A172 (cell line): ENCODE measurements around the gene DOCK3. TPM values are rescaled to one million over a fixed set of nuclear protein-coding genes. Genes with fewer than 3 reads are reported as not detected.
"Not testable (repeated sequence)": the region's sequence is repeated elsewhere in the genome, so short reads cannot be mapped to it uniquely, and the experiment has no call there.

Experiments used
- DNase-seq: peaks from one replicate; pipeline ENCODE4 v3.0.0-alpha.2; 2015; ENCODE audit warnings: low spot score
- total RNA-seq: library from RNA; depleted of rRNA; stranded (reverse); fragments of >200 nt; shearing (Covaris generic); gene quantifications from 2 replicates; pipeline ENCODE4 v1.2.3, GENCODE V29; 2014

The DOCK3 gene
- total RNA-seq, 1 experiment from 2014 or later, result 1.4 TPM

DNA sequence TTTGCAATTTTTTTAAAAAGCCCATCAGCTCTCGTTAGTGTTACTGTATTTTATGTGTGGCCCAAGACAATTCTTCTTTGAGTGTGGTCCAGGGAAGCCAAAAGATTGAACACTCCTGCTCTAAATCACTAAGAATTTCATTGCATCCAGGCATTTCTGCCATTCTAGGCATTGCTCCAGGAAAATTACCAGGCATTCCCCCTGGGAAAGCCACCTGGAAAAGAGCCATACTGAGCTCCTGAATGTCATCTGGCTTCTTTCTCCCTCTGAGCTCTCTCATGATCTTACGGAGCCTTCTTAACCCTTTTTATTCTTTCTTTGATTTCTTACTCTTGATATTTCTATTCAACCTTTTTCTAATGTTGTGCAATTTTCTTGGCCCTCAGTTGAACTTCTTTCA lies 202.2 kb downstream of the DOCK3 start:
- peak; percentile 33 for DNase-seq

DNA sequence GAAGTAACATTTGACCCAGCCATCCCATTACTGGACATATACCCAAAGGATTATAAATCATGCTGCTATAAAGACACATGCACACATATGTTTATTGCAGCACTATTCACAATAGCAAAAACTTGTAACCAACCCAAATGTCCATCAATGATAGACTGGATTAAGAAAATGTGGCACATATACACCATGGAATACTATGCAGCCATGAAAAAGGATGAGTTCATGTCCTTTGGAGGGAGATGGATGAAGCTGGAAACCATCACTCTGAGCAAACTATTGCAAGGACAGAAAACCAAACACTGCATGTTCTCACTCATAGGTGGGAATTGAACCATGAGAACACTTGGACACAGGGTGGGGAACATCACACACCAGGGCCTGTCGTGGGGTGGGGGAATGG lies 208.0 kb downstream of the DOCK3 start:
- DNase-seq, result not testable (repeated sequence)

DNA sequence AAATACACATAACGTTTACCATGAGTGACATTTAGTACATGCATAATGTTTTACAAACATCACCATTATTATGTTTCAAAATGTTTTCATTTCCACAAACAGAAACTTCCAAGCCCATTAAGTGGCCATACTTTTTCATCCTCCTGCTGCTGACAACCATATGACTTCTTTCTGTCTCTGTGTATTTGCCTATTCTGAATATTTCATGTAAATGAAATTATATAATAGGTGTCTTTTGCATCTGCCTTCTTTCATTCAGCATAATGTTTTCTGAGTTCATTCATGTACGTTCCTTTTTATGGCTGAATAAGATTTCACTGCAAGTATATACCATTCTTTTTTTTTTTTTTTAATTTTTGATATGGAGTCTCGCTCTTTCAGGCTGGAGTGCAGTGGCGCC lies 209.0 kb downstream of the DOCK3 start:
- DNase-seq, result no peak

DNA sequence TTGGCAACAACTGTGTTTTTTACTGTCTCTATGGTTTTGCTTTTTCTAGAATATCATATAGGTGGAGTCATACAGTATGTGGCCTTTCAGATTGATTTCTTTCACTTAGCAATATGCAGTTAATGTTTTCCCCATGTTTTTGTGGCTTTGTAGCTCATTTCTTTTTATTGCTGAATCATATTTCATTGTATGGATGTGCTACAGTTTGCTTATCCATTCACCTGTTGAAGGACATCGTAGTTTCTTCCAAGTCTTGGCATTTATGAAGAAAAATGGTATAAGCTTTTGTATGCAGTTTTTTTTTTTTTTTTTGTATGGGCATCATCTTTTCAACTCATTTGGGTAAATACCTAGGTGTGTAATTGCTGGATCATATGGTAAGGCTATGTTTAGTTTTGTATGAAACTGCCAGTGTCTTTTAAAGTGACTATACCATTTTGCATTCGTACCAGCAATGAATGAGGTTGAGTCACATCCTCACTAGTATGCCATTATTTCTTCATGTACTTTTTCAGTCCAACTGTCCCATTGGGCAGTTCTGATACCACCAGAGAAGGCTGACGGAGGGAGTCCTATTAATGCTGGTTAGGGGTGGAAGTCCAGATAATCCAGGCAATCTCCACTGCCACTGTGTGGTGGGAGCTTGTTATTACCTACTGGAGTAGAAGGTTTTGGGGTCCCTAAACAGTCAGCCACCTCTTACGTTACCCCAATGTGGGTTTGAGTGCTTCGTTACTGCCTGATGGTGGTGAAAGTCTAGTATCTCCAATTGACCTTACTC lies 210.5 kb downstream of the DOCK3 start:
- DNase-seq, result peak; percentile 24

DNA sequence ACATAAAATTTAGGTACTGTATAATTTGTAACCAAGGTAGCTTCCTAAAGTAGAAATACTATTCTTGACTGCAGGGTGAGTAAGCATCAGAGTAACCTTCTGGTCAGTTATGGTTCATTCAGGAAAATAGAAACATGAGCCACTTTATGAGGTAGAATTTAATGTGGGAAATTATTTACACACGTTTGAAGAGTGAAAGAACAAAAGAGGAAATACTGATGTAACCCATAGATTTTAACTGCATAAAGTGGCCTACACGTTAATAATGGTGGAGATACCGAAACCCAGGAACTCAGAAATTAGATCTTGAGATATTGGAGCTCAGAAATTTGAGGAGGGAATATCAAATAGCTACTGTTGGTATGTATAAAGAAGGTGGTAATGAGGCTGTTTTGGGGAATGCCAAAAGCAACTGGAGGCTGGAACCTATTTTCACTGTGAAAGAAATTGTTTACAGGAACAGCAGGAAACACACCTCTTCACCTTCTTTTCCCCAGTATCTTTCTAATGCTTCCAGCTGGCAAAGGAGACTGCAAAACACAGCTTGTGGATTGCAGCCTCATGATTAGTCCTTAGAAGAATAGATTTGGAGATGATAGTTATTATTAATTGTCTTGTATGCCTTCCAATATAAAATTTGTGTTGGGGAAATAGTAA lies 216.1 kb downstream of the DOCK3 start:
- DNase-seq, result no peak

DNA sequence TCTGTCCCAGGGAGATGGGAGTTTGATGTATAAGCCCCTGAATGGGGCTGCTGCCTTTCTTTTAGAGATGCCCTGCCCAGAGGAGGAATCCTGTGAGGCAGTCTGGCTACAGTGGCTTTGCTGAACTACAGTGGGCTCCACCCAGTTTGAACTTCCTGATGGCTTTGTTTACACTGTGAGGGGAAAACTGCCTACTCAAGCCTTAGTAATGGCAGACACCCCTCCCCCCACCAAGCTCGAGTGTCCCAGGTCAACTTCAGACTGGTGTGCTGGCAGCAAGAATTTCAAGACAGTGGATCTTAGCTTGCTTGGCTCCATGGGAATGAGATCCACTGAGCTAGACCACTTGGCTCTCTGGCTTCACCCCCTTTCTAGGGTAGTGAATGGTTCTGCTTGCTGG lies 226.4 kb downstream of the DOCK3 start:
- peak; percentile 28 for DNase-seq

DNA sequence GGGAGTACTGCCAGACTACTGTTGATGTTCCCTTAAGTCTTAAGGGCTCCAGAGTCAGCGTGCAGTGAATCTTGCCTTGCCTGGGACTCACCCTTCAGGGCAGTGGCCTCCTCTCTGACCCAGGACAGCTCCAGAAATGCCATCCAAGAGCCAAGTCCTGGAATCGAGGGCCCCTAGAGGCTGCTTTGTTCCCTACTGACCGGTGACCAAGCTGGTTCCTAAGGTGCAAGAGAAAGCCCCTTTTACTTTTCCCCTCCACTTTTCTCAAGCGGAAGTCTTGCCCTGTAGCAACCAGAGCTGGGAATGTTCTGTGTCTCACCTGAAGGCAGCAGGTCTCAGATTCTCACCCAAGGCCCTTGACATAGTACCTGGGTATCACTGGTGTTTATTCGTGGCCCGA lies 238.0 kb downstream of the DOCK3 start:
- no peak for DNase-seq

DNA sequence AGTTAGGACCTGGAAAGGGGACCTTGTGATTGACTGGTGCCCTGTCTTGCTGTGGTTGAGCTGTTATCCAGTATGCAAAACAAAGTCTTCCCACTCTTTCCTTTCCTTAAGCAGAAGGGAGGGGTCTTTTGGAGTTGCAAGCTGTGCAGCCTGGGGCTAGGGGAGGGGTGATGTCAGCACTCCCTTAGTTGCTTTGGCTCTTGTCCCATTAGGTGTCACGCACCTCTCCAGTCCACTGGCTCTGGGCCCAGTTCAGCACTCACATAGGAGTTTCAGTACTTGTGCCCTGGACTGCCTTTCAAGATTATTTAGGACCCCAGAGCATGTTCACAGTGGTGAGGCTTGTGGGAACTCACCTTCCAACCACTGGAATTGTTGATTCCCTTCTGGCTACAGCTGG lies 238.5 kb downstream of the DOCK3 start:
- DNase-seq, result no peak

DNA sequence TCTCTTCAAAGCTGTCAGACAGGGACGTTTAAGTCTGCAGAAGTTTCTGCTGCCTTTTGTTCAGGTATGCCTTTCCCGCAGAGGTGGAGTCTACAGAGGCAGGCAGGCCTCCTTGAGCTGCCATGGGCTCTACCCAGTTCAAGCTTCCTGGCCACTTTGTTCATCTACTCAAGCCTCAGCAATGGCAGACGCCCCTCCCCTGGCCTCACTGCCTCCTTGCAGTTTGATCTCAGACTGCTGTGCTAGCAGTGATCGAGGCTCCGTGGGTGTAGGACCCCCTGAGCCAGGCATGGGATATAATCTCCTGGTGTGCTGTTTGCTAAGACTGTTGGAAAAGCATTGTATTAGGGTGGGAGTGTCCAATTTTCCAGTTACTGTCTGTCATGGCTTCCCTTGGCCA lies 247.3 kb downstream of the DOCK3 start:
- DNase-seq, result not testable (repeated sequence)

DNA sequence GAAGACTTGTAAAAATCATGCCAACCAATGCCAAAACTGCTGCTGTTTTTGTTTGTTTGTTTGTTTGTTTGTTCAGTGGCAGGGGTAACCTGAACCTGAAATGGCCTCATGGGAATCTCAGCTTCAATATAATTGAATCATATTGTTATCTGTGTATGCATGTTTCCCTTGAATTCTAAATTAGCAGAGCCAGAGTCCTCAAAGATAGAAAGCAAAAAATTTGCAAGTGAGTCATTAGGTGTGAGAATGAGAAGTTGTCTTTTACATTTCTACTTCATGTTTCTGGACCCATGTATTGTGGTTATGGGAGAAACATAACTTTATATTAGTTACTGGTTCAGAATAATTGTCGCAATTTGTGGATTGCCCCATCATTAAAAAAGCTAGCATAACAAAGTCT lies 249.2 kb downstream of the DOCK3 start:
- no peak for DNase-seq

DNA sequence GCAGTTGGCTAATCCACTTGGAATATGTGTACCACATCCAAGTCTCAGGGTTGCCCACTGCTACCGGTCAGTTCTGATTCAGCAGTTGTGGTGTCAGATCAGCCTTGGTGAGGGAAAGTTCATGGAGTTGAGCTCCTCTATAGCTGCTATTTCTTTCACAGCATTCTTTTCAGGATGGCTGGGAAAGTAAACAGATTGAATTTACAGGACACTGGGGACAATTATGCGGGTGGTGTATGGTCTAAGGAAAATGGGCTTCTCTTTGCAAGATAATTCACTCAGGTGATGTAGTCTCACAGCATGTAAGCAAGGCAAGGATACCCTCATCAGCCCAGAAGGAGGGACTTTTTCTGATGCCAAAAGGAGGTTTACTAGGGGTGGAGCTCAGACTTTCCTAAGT lies 249.9 kb downstream of the DOCK3 start:
- DNase-seq, result no peak

DNA sequence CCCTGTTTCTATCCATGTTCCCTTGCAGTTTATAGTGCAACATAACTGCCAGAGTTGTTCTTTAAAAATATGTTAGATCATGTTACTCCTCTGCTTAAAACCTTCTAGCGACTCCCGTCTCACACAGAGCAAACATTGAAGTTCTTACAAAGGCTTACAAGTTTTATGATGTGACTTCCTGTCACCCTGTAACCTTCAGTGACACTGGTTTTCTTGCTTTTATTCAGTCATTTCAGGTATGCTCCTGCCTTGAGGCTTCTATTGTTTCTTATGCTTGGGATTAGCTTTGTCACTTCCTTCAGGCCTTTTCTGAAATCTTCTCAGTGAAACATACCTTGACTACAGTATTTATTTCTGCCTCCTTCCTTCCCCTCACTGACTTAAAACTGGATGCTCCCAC lies 252.1 kb downstream of the DOCK3 start:
- DNase-seq, result no peak

DNA sequence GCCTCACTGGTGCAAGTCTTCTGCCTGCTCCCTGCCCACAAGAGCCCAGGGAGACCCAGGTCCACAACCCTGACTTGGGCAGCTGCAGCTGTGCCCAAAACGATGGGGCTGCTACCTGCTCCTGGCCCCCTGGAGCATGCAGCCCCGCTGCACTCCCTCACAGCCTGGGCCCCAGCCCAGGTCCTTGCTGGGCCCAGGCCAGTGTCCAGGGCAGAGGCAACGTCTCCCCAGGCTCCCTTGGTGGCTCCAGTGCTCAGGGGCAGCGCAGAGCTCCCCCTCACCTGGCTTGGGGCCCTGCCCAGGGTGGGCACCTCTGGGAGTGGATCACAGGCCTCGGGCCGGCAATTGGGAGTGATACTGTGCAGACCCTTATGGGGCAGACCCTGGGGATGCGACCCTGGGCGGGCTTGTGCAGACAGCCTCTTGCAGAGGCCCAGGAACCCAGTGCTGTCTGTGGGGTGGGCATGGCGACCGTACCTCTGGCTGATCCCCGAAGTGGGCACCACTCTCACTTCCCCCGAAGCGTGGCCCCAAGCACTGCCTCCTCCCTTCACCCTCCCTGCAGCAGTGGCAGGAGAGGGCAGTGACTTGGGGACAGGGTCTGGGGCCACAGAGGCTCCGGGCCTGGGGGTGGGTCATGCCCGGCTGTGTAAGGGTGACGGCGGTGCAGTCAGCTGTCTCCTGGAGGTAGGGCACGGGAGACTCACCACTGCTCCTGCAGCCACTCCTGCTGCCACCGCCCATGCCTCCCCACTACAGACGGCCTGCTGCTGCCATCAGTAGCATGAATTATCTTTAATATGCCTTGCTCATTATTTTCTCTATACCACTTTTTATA lies 255.9 kb downstream of the DOCK3 start:
- no peak for DNase-seq

DNA sequence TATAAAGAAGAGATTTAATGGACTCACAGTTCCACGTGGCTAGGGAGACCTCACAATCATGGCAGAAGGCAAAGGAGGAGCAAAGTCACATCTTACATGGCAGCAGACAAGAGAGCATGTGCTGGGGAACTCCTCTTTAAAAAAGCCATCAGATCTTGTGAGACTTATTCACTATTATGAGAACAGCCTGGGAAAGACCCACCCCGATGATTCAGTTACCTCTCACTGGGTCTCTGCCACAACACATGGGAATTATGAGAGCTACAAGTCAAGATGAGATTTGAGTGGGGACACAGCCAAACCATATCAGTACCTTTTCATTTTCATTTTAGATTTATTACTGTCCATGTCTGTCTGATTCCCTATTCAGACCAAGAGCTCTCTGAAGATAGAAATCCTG lies 258.2 kb downstream of the DOCK3 start:
- not testable (repeated sequence) for DNase-seq

DNA sequence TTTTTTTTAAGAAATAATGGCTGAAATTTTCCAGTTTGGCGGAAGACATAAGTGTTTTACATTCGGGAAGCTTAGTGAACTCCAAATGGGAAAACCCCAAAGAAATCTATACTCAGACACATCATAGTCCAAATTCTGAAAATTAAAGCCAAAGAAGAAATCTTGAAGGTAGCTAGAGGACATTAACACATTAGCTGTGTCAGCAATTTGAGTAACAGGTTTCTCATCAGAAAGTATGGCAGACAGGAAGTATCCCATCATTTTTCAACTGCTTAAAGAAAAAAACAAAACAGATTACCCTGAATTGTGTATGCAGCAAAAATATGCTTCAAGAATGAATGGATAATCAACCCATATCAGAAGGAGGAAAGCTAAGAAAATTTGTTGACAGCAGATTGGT lies 261.7 kb downstream of the DOCK3 start:
- no peak for DNase-seq

DNA sequence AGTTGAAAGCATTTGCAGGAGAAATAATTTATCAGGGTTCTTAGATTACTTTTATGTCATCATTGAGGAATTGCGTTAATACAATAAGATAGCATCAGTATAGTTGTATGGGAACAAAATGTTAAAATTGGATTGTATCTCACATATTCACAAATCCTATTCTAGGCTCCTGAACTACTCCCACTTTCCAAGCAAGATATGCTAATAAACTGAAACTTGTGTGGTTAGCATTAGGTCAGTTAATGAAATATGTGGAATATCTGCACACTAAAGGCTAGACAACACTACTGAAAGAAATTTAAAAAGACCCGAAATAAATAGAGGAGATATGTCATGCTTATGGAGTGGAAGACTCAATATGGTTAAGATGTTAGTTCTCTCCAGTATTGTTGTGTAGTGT lies 272.7 kb downstream of the DOCK3 start:
- no peak for DNase-seq

DNA sequence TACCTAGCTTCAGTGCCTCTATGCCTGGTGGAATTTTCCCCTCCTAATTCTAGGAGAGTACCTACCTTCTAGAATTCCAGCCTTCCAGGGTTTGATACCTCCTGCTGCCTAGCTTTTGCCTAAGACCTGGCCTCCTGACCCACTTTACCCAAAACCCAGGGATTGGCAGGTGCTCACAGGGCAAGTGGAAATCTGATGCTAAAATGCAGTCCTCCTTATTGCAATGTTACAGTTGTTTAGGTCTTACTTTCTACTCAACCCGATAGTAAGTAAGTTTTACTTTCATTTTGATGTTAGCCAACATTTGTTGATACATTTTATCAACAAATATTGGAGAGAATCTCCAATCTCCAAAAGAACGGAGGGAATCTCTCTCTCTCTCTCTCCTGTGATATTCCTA lies 275.9 kb downstream of the DOCK3 start:
- DNase-seq, result no peak

DNA sequence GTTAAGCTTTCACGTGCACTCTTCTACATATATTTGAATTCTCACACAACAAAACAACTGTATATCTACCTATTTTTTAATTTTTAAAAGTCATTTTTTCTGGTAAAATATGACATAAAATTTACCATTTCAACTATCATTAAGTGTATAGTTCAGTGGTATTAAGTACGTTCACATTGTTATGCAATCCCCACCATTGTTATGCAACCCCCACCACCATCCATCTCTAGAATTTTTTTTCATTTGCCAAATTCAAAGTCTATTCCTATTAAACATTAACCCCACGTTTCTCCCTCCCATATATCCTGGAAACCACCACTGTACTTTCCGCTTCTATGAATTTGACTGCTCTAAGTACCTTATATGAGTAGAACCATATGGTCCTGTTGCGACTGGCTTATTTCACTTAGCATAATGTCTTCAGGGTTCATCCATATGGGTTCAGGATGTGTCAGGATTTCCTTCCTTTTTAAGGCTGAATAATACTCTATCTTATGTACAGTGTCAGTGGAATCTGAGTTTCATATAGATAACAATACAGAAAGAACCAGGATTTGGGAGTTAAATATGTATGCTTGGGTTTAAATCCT lies 279.2 kb downstream of the DOCK3 start:
- no peak for DNase-seq

DNA sequence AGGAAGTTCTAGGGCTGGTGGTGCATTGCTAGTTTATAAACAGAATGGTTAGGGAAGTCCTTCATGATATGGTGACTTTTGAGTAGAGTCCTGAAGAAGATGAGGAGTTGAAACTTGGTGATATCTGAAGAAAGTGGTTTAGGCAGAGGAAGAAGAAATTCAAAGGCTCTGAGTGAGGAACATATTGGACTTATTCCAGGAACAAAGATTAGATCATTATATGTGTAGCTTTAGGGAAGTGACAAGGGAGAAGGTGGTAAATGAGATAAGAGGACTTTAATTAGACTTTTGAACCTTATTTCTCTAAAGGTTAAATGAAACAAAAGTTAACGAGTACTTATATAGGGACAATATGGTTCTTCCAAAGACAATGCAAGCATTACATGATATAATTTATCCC lies 286.7 kb downstream of the DOCK3 start:
- no peak for DNase-seq

DNA sequence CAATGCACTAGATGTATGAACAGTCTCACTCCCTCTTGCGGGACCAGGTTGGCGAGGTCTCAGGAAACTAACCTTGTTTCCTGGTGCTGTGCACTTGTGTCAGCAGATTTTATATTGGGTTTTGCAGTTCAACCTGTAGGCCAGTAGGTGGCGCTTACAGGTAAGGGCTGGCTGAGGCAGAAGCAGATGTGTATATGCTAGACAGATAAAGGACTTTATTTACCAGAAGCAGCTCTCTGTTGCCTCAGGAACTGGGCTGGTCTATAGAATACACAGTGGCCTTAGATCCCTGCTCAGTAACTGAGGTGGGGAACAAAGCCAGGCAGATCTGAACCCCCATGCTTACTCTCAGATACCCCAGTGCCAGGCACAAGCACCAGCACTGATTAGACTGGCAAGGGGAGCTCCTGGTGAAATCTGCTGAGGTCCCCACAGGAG lies 296.8 kb downstream of the DOCK3 start:
- peak; percentile 50 for DNase-seq

DNA sequence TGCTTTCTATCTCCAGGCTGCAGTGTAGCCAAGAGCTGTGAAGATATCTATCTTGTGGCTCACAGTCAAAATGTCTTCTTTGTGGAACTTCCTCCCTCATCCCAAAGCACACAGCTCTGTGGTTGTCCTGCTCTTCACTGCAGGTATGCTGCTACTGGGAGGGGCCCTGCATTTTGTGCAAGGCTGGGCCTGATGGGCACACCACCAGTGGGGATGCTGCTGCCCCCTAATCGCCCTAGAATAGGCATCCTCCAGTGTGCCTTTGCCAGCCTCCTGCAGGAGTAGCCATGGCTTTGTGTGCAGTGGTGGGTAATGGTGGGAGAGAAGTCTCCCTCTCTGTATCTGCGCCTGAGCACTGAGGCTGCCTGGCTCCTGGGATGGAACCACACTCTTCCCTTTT lies 297.3 kb downstream of the DOCK3 start:
- DNase-seq, result no peak

DNA sequence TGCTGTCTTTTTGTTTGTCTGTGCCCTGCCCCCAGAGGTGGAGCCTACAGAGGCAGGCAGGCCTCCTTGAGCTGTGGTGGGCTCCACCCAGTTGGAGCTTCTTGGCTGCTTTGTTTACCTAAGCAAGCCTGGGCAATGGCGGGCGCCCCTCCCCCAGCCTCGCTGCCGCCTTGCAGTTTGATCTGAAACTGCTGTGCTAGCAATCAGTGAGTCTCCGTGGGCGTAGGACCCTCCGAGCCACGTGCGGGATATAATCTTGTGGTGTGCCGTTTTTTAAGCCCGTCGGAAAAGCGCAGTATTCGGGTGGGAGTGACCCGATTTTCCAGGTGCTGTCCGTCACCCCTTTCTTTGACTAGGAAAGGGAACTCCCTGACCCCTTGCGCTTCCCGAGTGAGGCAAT lies 303.9 kb downstream of the DOCK3 start:
- not testable (repeated sequence) for DNase-seq
